H1 (cell line): ENCODE measurements around the gene SLMAP. TPM values are rescaled to one million over a fixed set of nuclear protein-coding genes. Genes with fewer than 3 reads are reported as not detected.
"Not testable (repeated sequence)": the region's sequence is repeated elsewhere in the genome, so short reads cannot be mapped to it uniquely, and the experiment has no call there.

ENCODE experiments used
- CTCF ChIA-PET: fragments of 300-600 bp; sonication (Branson Sonifier 250); formaldehyde crosslinking; loops from one replicate; lab custom pipeline; 2021; ENCODE audit not compliant: partially characterized antibody; lab: Charles Lee
- POLR2A ChIA-PET: fragments of 300-600 bp; sonication (Branson Sonifier 250); formaldehyde crosslinking; loops from one replicate; lab custom pipeline; 2021; ENCODE audit warnings: inconsistent platforms; ENCODE audit not compliant: partially characterized antibody; lab: Charles Lee
- DNase-seq, 2 experiments: peaks; one replicate each; pipeline versions ENCODE4 v3.0.0 to v3.0.0-alpha.2; 2010 to 2022; ENCODE audit warnings: low spot score in 2 of 2, low read depth in 1 of 2, mixed read lengths in 1 of 2
- FAIRE-seq: peaks from 2 replicates; lab custom pipeline; 2011; peaks lifted over from hg19 to GRCh38; lab: Jason Lieb, UNC
- H2AFZ ChIP-seq: 2 replicates; pipeline ENCODE4 v1.8.1; 2012; ENCODE audit warnings: low read length, inconsistent platforms
- H2AK5ac ChIP-seq: 2 replicates; pipeline ENCODE4 v1.6.1; 2013; ENCODE audit warnings: low read depth, low read length
- H2BK120ac ChIP-seq: replicated peaks from 2 replicates; pipeline ENCODE3; 2013; ENCODE audit warnings: low read depth, low read length, inconsistent platforms
- H2BK12ac ChIP-seq: 2 replicates; pipeline ENCODE4 v1.6.1; 2013; ENCODE audit warnings: low read depth, low read length
- H2BK15ac ChIP-seq: 2 replicates; pipeline ENCODE4 v1.6.1; 2013; ENCODE audit warnings: low read length
- H2BK20ac ChIP-seq: 2 replicates; pipeline ENCODE4 v1.6.1; 2013; ENCODE audit warnings: low read length
- H2BK5ac ChIP-seq: 2 replicates; pipeline ENCODE4 v1.6.1; 2013; ENCODE audit warnings: low read depth, low read length
- H3K14ac ChIP-seq: 2 replicates; pipeline ENCODE4 v1.6.1; 2013; ENCODE audit warnings: inconsistent platforms; ENCODE audit not compliant: insufficient read length
- H3K18ac ChIP-seq: 2 replicates; pipeline ENCODE4 v1.6.1; 2013; ENCODE audit warnings: low read length; ENCODE audit errors: extremely low read depth
- H3K23ac ChIP-seq: 2 replicates; pipeline ENCODE4 v1.6.1; 2013; ENCODE audit warnings: inconsistent platforms; ENCODE audit not compliant: insufficient read length
- H3K23me2 ChIP-seq: 2 replicates; pipeline ENCODE4 v1.6.1; 2013; ENCODE audit warnings: low read depth, low read length
- H3K27ac ChIP-seq: 2 replicates; pipeline ENCODE4 v1.6.1; 2011; ENCODE audit warnings: low read depth, low read length, inconsistent platforms
- H3K27me3 ChIP-seq, 4 experiments: replicated peaks in 1 of 4; 1 replicate in 1 of 4; 2 replicates in 3 of 4; pipeline versions ENCODE4 v1.6.1 to v1.8.1; 2011 to 2013; ENCODE audit warnings: low read length in 3 of 4, mild to moderate bottlenecking in 3 of 4, inconsistent platforms in 2 of 4, mixed read lengths in 2 of 4, moderate library complexity in 1 of 4; ENCODE audit not compliant: control insufficient read depth in 3 of 4, insufficient read depth in 3 of 4; ENCODE audit errors: extremely low read depth in 1 of 4
- H3K36me3 ChIP-seq, 4 experiments: 2 replicates each; pipeline versions ENCODE4 v1.6.1 to v1.8.1; 2011 to 2013; ENCODE audit warnings: mild to moderate bottlenecking in 4 of 4, low read length in 3 of 4, moderate library complexity in 2 of 4, control low read depth in 1 of 4, inconsistent platforms in 1 of 4; ENCODE audit not compliant: insufficient read depth in 4 of 4, control insufficient read depth in 2 of 4
- H3K4ac ChIP-seq: replicated peaks from 2 replicates; pipeline ENCODE3; 2013; ENCODE audit warnings: low read length, low read depth, mixed read lengths, inconsistent platforms; ENCODE audit not compliant: insufficient read length
- H3K4me1 ChIP-seq, 4 experiments: replicated peaks in 1 of 4; 1 replicate in 1 of 4; 2 replicates in 3 of 4; pipeline versions ENCODE4 v1.6.1 to v1.8.1; 2011 to 2013; ENCODE audit warnings: low read length in 3 of 4, inconsistent platforms in 2 of 4, mixed read lengths in 1 of 4; ENCODE audit not compliant: insufficient read depth in 4 of 4, control insufficient read depth in 3 of 4
- H3K4me2 ChIP-seq, 2 experiments: 2 replicates each; pipeline versions ENCODE4 v1.6.1 to v1.8.1; 2011 to 2013; ENCODE audit warnings: low read depth in 2 of 2, low read length in 2 of 2, control low read depth in 1 of 2, inconsistent platforms in 1 of 2, mild to moderate bottlenecking in 1 of 2; ENCODE audit not compliant: insufficient read depth in 1 of 2
- H3K4me3 ChIP-seq, 4 experiments: fragments of 200-600, 300-600 bp in 1 of 4; sonication (generic), shearing (Covaris generic), sonication (Bioruptor Twin) in 1 of 4; 2 replicates each; pipeline versions ENCODE4 v1.5.1 to v1.8.1; 2011 to 2016; ENCODE audit warnings: low read length in 4 of 4, low read depth in 3 of 4, control low read depth in 2 of 4, inconsistent platforms in 2 of 4, mild to moderate bottlenecking in 2 of 4, mixed read lengths in 1 of 4, moderate library complexity in 1 of 4; ENCODE audit not compliant: insufficient read depth in 2 of 4; ENCODE audit errors: extremely low read depth in 1 of 4
- H3K56ac ChIP-seq: replicated peaks from 2 replicates; pipeline ENCODE3; 2013; ENCODE audit warnings: low read depth, mild to moderate bottlenecking, mixed read lengths, low read length, inconsistent platforms; ENCODE audit not compliant: insufficient read length
- H3K79me1 ChIP-seq: 2 replicates; pipeline ENCODE4 v1.6.1; 2013; ENCODE audit warnings: low read depth, low read length, control low read depth
- H3K79me2 ChIP-seq, 2 experiments: 2 replicates each; pipeline versions ENCODE4 v1.6.1 to v1.8.1; 2012 to 2013; ENCODE audit warnings: low read length in 2 of 2, mild to moderate bottlenecking in 2 of 2, inconsistent platforms in 1 of 2; ENCODE audit not compliant: insufficient read depth in 2 of 2, control insufficient read depth in 1 of 2
- H3K9ac ChIP-seq, 4 experiments: replicated peaks in 1 of 4; 1 replicate in 1 of 4; 2 replicates in 3 of 4; pipeline versions ENCODE4 v1.6.1 to v1.8.1; 2011 to 2013; ENCODE audit warnings: low read depth in 3 of 4, low read length in 3 of 4, control low read depth in 2 of 4, mild to moderate bottlenecking in 2 of 4, moderate library complexity in 2 of 4, inconsistent platforms in 1 of 4; ENCODE audit errors: extremely low read depth in 1 of 4
- H3K9me3 ChIP-seq, 2 experiments: 2 replicates each; pipeline versions ENCODE4 v1.6.1 to v1.8.1; 2012 to 2013; ENCODE audit warnings: mild to moderate bottlenecking in 2 of 2, moderate library complexity in 2 of 2, control low read depth in 1 of 2, inconsistent platforms in 1 of 2, low read depth in 1 of 2, low read length in 1 of 2, mixed read lengths in 1 of 2; ENCODE audit not compliant: insufficient read depth in 2 of 2
- H4K20me1 ChIP-seq, 2 experiments: replicated peaks in 1 of 2; 2 replicates each; pipeline versions ENCODE3 to v1.8.1; 2011 to 2013; ENCODE audit warnings: inconsistent platforms in 2 of 2, low read length in 2 of 2, mild to moderate bottlenecking in 1 of 2; ENCODE audit not compliant: insufficient read depth in 2 of 2, control insufficient read depth in 1 of 2
- H4K5ac ChIP-seq: 2 replicates; pipeline ENCODE4 v1.6.1; 2013; ENCODE audit warnings: low read length, low read depth, mixed read lengths, inconsistent platforms; ENCODE audit not compliant: insufficient read length
- H4K8ac ChIP-seq: 2 replicates; pipeline ENCODE4 v1.8.0; 2013; ENCODE audit warnings: mild to moderate bottlenecking, moderate library complexity, low read length, inconsistent platforms; ENCODE audit not compliant: insufficient read depth; ENCODE audit errors: extremely low read depth
- H4K91ac ChIP-seq: replicated peaks from 2 replicates; pipeline ENCODE3; 2013; ENCODE audit warnings: low read length, mixed read lengths, inconsistent platforms; ENCODE audit not compliant: insufficient read length
- WGBS, 2 experiments: shearing (Covaris generic) in 1 of 2; methylation state at CpG; one replicate each; pipeline versions ENCODE4 v1.1.6 to v1.1.7; 2013 to 2015; ENCODE audit warnings: low lambda C conversion rate in 2 of 2, mixed read lengths in 2 of 2, inconsistent platforms in 1 of 2, low coverage in 1 of 2, missing lambda C conversion rate in 1 of 2; ENCODE audit not compliant: insufficient replicate concordance in 2 of 2, insufficient coverage in 1 of 2, insufficient read length in 1 of 2; ENCODE audit errors: extremely low coverage in 1 of 2, missing lambda C conversion rate in 1 of 2; 5-methylcytosine and 5-hydroxymethylcytosine counted together
- polyA plus RNA-seq, 7 experiments: library from polyadenylated mRNA; depleted of rRNA in 3 of 7; stranded (reverse) in 5 of 7; unstranded in 2 of 7; fragments of >200 nt in 5 of 7; fragments of 200-250 nt in 2 of 7; gene quantifications; 1 replicate in 5 of 7; 2 replicates in 1 of 7; 4 replicates in 1 of 7; pipeline versions ENCODE4 v1.2.1 to v1.2.3, GENCODE V29; 2011 to 2013; ENCODE audit warnings: missing spikeins in 2 of 7, mixed read lengths in 2 of 7
- total RNA-seq: library from RNA; stranded (reverse); fragmentation: NEBNext Ultra II Directional; extraction: Animal tissue kit (Norgen Biotek cat#: 25700); gene quantifications from 2 replicates; pipeline ENCODE4 v1.2.1, GENCODE V29; 2021

The SLMAP gene
- total and polyA plus RNA-seq, 2 of the 8 experiments (the other 6 are each of a cell fraction or from before 2014, with no cell fraction given): 13.6 to 70.4 TPM

GRCh38 chr3:57869110-57869509, 113.0 kb downstream of the SLMAP start:
- H2BK120ac ChIP-seq, H3K4me1 ChIP-seq, FAIRE-seq, H3K23me2 ChIP-seq, H2AFZ ChIP-seq, DNase-seq, H4K20me1 ChIP-seq, H3K4me2 ChIP-seq, H3K4me3 ChIP-seq, H3K56ac ChIP-seq, POLR2A ChIA-PET, H3K27ac ChIP-seq, H3K9me3 ChIP-seq, H3K23ac ChIP-seq, H3K27me3 ChIP-seq, H3K18ac ChIP-seq, H4K8ac ChIP-seq, H4K91ac ChIP-seq, H3K4ac ChIP-seq, H2BK5ac ChIP-seq, H3K79me1 ChIP-seq, H3K14ac ChIP-seq, CTCF ChIA-PET, H4K5ac ChIP-seq, H2BK12ac ChIP-seq, H2BK20ac ChIP-seq, H2BK15ac ChIP-seq, H3K9ac ChIP-seq, H2AK5ac ChIP-seq, H3K79me2 ChIP-seq: not testable (repeated sequence)
- peaks cover 0 to 17% (median 0%) of the 10 kb centered on the region in 4 experiments; a peak in 4 of 8 replicates for H3K36me3 ChIP-seq
- WGBS, 2 experiments: 93% methylated on average over 1 of the region's 1 CpG; no CpG with 5 or more reads in 1 of the 2 experiments
